Gastroesophageal sphincter (tissue), 4 donors: Measurements from ENCODE around the gene DKK1. TPM values are rescaled to one million over a fixed set of nuclear protein-coding genes. Genes with fewer than 3 reads are reported as not detected.

Experiments used
- ATAC-seq: fragments of 150-250 bp; one replicate; pipeline ENCODE4 v1.9.1; 2016; ENCODE audit warnings: mild to moderate bottlenecking, moderate library complexity
- H3K27ac ChIP-seq, 4 donors: fragments of 200-600 bp; sonication (generic) in 3 of 4; 1 replicate in 3 of 4; 2 replicates in 1 of 4; pipeline ENCODE4 v1.5.1; 2016 to 2019
- H3K27me3 ChIP-seq: fragments of 200-600 bp; sonication (generic); one replicate; pipeline ENCODE4 v1.5.1; 2019
- H3K36me3 ChIP-seq, 2 donors: fragments of 200-600 bp; sonication (generic); one replicate each; pipeline ENCODE4 v1.5.1; 2019; ENCODE audit warnings: control low read depth in 1 of 2
- H3K4me1 ChIP-seq, 3 donors: fragments of 200-600 bp; sonication (generic); 1 replicate in 2 of 3; 2 replicates in 1 of 3; pipeline ENCODE4 v1.5.1; 2016 to 2019; ENCODE audit warnings: control low read depth in 2 of 3
- H3K4me3 ChIP-seq, 2 donors: fragments of 200-600 bp; sonication (generic); one replicate each; pipeline ENCODE4 v1.5.1; 2019; ENCODE audit warnings: mild to moderate bottlenecking in 1 of 2, moderate library complexity in 1 of 2
- H3K9me3 ChIP-seq, 3 donors: fragments of 200-600 bp; sonication (generic); one replicate each; pipeline ENCODE4 v1.5.1; 2017 to 2019; ENCODE audit warnings: control low read depth in 2 of 3
- EP300 ChIP-seq: sonication (generic); formaldehyde crosslinking; IDR thresholded peaks from one replicate; pipeline ENCODE4 v1.6.1; 2017; ENCODE audit warnings: antibody characterized with exemption, mild to moderate bottlenecking
- POLR2A ChIP-seq, 2 donors: fragments of 450-650 bp; IDR thresholded peaks; one replicate each; pipeline ENCODE4 v1.6.1; 2017; ENCODE audit warnings: antibody characterized with exemption in 2 of 2, mild to moderate bottlenecking in 2 of 2, moderate library complexity in 1 of 2
- POLR2AphosphoS5 ChIP-seq: sonication (generic); formaldehyde crosslinking; IDR thresholded peaks from one replicate; pipeline ENCODE4 v1.6.1; 2017; ENCODE audit warnings: antibody characterized with exemption
- WGBS, 2 donors: methylation state at CpG; one replicate each; pipeline ENCODE4 v1.1.5; 2018; ENCODE audit warnings: low coverage in 1 of 2; 5-methylcytosine and 5-hydroxymethylcytosine counted together
- total RNA-seq, 4 donors: library from RNA; depleted of rRNA; stranded (reverse); fragments of >200 nt; gene quantifications; one replicate each; pipeline ENCODE4 v1.1.0, GENCODE V29; 2016
- TF ChIP-seq, protein P1 (sequence below), 4 experiments: fragments of 200-600 bp in 2 of 4; fragments of 450-650 bp in 2 of 4; sonication (generic) in 1 of 4; IDR thresholded peaks; one replicate each; pipeline ENCODE4 v1.5.1; 2017 to 2019; ENCODE audit warnings: antibody characterized with exemption in 4 of 4, mild to moderate bottlenecking in 2 of 4, moderate library complexity in 2 of 4

Gene DKK1
- total RNA-seq, 4 donors from 2014 or later: 3.1 to 7.5 TPM; not detected in 2

DNA sequence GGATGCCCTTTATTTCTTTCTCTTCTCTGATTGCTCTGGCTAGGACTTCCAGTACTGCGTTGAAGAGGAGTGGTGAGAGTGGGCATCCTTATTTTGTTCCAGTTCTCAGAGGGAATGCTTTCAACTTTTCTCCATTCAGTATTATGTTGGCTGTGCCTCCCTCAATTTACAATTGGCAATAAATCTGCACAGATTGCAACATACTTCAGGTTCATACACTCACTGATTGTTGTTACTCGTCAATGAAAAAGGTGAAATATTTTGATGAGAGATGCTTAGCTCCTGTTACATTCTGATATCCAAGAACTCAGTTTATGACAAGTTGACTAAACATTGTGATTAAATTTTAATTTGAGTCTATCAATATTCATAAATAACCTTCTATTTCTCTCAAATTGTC, 37.9 kb upstream of the DKK1 start:
- H3K27me3 ChIP-seq: no peaks in the 10 kb centered on the region
- no peak for TF ChIP-seq POLR2A (IDR thresholded peaks at IDR 0.05)
- no peak for TF ChIP-seq POLR2AphosphoS5
- TF ChIP-seq EP300: no peak
- TF ChIP-seq, protein P1, sequence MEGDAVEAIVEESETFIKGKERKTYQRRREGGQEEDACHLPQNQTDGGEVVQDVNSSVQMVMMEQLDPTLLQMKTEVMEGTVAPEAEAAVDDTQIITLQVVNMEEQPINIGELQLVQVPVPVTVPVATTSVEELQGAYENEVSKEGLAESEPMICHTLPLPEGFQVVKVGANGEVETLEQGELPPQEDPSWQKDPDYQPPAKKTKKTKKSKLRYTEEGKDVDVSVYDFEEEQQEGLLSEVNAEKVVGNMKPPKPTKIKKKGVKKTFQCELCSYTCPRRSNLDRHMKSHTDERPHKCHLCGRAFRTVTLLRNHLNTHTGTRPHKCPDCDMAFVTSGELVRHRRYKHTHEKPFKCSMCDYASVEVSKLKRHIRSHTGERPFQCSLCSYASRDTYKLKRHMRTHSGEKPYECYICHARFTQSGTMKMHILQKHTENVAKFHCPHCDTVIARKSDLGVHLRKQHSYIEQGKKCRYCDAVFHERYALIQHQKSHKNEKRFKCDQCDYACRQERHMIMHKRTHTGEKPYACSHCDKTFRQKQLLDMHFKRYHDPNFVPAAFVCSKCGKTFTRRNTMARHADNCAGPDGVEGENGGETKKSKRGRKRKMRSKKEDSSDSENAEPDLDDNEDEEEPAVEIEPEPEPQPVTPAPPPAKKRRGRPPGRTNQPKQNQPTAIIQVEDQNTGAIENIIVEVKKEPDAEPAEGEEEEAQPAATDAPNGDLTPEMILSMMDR (IDR thresholded peaks at IDR 0.05): no peak
- H3K4me3 ChIP-seq: no peak overlapping the region
- ATAC-seq: no peak
- H3K4me1 ChIP-seq: no peaks in the 10 kb centered on the region
- WGBS, 2 donors: 65 to 100% methylated on average over 2 of the region's 2 CpGs
- no peak overlapping the region for H3K27ac ChIP-seq
- peaks cover 0 to 12% of the 10 kb centered on the region in 2 donors for H3K36me3 ChIP-seq
- H3K9me3 ChIP-seq: no peaks in the 10 kb centered on the region

DNA sequence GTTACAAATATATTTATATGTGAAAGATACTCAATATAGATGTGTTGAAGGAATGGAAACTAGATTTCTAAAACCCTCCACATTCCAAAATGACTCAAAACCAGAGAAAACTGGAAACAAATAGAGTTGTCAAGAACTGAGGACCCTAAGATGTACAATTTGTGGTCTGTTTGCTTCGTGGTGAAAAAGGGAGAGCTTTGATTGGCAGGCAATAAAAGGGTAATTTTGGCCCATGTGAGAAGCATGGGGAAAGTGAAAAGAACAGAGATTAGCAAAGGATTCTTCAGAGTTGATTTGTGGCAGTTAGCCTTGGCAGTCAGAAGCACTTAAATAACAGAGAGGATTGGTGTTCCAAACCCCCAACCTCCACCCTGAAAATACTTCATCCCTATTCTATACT, 37.1 kb upstream of the DKK1 start:
- no peaks in the 10 kb centered on the region for H3K4me1 ChIP-seq
- no peak for TF ChIP-seq POLR2A (IDR thresholded peaks at IDR 0.05)
- no peak for TF ChIP-seq POLR2AphosphoS5
- TF ChIP-seq EP300: no peak
- TF ChIP-seq, protein P1 (IDR thresholded peaks at IDR 0.05): no peak
- ATAC-seq: no peak
- 43 to 75% methylated on average over 1 of the region's 1 CpG for WGBS, 2 donors
- no peaks in the 10 kb centered on the region for H3K27me3 ChIP-seq
- H3K9me3 ChIP-seq: no peaks in the 10 kb centered on the region
- peaks cover 0 to 4% of the 10 kb centered on the region in 2 donors for H3K36me3 ChIP-seq
- no peak overlapping the region for H3K4me3 ChIP-seq
- H3K27ac ChIP-seq: no peak overlapping the region

DNA sequence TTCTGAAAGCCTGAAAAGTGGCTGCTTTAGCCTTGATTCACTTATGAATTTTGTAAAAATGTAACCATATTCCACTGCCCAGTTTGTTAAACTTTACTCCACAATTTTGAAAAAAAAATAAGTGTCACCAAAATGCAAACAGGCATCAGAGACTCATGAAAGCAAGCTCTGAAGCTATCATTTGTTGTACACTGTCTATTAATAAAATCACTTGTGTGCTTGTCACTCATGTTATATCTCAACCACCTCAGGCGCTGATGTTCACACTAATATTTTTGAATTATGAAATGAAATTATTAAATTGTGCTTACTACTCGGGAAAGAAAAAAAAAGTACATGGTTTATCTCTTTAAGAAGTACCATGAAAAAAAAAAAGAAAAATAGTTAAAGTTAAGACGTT, 34.5 kb upstream of the DKK1 start:
- Histone ChIP-seq H3K4me3 (no peak overlapping the region), H3K36me3 (peaks cover 0 to 7% of the 10 kb centered on the region in 2 donors), H3K27ac (no peak overlapping the region), H3K4me1 (no peaks in the 10 kb centered on the region), H3K9me3 (no peaks in the 10 kb centered on the region), H3K27me3 (no peaks in the 10 kb centered on the region)
- WGBS, 2 donors: 36 to 53% methylated on average over 3 of the region's 3 CpGs
- no peak for ATAC-seq
- TF ChIP-seq POLR2AphosphoS5: no peak
- TF ChIP-seq POLR2A (IDR thresholded peaks at IDR 0.05): no peak
- TF ChIP-seq EP300: no peak
- TF ChIP-seq, protein P1 (IDR thresholded peaks at IDR 0.05): no peak

DNA sequence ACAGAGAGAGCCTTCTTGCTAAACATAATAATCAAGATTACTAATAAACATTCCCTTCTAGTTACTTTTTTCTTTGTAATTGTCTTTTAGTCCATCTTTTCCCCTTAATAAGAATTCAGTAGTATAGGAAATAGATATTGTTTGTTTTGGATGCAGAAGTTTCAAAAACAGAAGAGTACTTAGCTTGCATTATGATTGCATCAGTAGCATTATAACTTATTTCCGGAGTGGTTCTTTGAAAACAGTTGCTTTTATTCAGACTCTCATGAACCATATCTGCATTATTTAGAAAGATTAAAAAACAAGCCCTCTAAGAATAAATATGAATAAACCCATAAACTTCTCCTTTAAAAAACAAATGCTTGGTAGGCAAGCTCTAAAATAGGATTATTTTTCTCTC, 34.0 kb upstream of the DKK1 start:
- Histone ChIP-seq H3K27me3 (no peaks in the 10 kb centered on the region), H3K4me1 (no peaks in the 10 kb centered on the region)

DNA sequence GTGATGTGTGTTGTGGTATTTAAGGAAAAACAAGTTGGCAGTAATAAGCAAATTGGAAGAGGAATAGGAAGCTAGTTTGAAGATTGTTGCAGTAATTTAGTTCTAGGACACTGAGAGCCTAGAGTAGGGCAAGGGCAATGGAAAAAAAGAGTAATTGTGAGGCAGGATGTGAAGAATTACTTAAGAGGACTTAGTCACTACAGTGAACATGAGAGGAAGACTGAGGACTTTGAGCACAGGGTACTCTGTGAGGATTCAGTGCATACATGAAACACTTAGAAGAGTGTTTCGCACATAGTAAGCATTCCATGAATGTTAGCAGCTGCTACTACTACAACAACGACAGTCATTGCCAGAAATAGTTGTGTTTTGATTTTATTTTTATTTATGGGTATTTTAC, 30.9 kb upstream of the DKK1 start:
- H3K27me3 ChIP-seq: no peaks in the 10 kb centered on the region
- no peak for ATAC-seq
- no peak for TF ChIP-seq POLR2A (IDR thresholded peaks at IDR 0.05)
- TF ChIP-seq, protein P1 (IDR thresholded peaks at IDR 0.05): no peak
- no peak for TF ChIP-seq POLR2AphosphoS5
- TF ChIP-seq EP300: no peak

More for the DNA sequence above, 34.0 kb upstream of the DKK1 start:
- WGBS, 2 donors: 77 to 79% methylated on average over 1 of the region's 1 CpG
- H3K4me3 ChIP-seq: no peak overlapping the region
- no peak for ATAC-seq
- H3K27ac ChIP-seq: no peak overlapping the region
- peaks cover 0 to 7% of the 10 kb centered on the region in 2 donors for H3K36me3 ChIP-seq
- TF ChIP-seq EP300 (no peak), POLR2A (IDR thresholded peaks at IDR 0.05) (no peak), POLR2AphosphoS5 (no peak)
- TF ChIP-seq, protein P1 (IDR thresholded peaks at IDR 0.05): no peak
- no peaks in the 10 kb centered on the region for H3K9me3 ChIP-seq

More for the DNA sequence above, 30.9 kb upstream of the DKK1 start:
- Histone ChIP-seq H3K4me3 (no peak overlapping the region), H3K4me1 (no peaks in the 10 kb centered on the region), H3K27ac (no peak overlapping the region), H3K36me3 (peaks cover 0 to 12% of the 10 kb centered on the region in 2 donors), H3K9me3 (no peaks in the 10 kb centered on the region)
- 85 to 86% methylated on average over 2 of the region's 2 CpGs for WGBS, 2 donors
